ENCODE data around the gene IGFBP1. TPM values are rescaled to one million over a fixed set of nuclear protein-coding genes. Genes with fewer than 3 reads are reported as not detected.

The IGFBP1 gene
- total RNA-seq, 2 experiments from 2014 or later: not detected

DNA sequence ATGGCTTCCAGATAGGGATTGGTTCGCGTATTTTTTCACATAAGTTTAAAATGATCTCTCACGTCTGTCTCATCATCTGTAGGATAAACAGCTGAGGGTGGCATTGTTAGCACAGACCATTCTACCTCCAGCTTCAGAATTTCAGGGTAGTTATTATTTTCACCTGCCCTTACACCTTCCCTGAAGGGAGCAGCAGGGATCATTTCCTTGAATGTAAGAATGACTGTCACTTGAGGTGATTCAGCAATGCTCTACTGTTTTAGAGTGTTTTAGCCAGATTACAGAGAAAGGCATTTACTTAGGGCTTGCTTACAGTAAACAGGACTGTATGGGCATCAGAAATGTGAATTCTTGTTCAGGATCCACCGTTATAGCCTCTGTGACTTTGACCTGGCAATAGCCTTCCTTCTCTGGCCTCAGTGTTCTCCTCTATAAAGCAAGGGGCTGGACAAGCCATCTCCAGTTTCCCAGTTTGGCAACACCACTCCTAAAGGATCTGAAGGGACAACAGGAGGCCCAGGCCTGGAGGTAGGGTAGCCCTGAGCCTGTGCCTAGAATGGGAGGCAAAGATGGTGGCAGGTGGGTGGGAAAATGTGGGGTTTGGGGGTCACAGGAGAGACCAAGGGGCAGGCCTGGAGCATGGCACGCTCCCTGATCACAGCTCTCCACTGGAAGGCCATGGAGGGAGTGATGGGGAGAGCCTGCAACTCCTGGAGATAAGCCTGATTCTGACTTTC, 1.2 kb upstream of the IGFBP1 start:
- POLR2A ChIA-PET: no interaction called here
- ATAC-seq (ENCODE audit: low read depth) (no peak), DNase-seq (no peak)
- H3K4me3 Mint-ChIP-seq: no peak overlapping the region
- H3K4me1 Mint-ChIP-seq: peaks cover 2% of the 10 kb centered on the region
- peaks cover 55% of the 10 kb centered on the region for H3K27me3 Mint-ChIP-seq
- H3K9me3 Mint-ChIP-seq: no peaks in the 10 kb centered on the region
- H3K36me3 Mint-ChIP-seq: no peaks in the 10 kb centered on the region
- no peak overlapping the region for H3K27ac Mint-ChIP-seq

DNA sequence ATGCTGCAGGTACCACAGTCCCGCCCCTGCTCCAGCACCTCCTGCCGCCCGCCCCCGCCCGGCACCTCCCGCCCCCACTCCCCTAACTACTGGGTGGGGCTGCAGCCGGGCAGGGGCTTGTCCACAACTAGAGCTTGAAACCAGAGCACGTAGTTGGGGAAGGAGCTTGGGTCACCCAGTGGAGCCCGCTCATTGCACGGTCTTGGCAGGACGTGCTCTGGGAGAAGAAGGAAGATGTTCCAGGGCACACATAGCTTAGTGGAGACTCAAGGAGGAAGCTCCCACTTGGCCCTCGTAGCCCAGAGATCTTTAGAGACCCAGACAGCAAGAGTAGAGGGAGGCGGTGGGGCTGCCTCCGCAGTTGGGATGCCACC, 692 bp downstream of the IGFBP1 start:
- Mint-ChIP-seq H3K27ac (no peak overlapping the region), H3K4me1 (peaks cover 2% of the 10 kb centered on the region), H3K4me3 (no peak overlapping the region), H3K27me3 (peaks cover 55% of the 10 kb centered on the region), H3K9me3 (no peaks in the 10 kb centered on the region), H3K36me3 (no peaks in the 10 kb centered on the region)
- POLR2A ChIA-PET: no interaction called here
- DNase-seq (no peak), ATAC-seq (ENCODE audit: low read depth) (no peak)

- DNase-seq: no peak
- peaks cover 2% of the 10 kb centered on the region for H3K4me1 Mint-ChIP-seq
These were observed 1.2 kb downstream of the IGFBP1 start for GRCh38 chr7:45889367-45890067.

GRCh38 chr7:45890125-45890901, 2.0 kb downstream of the IGFBP1 start:
- POLR2A ChIA-PET: no interaction called here
- ATAC-seq (ENCODE audit: low read depth) (no peak), DNase-seq (no peak)
- Mint-ChIP-seq H3K4me3 (no peak overlapping the region), H3K4me1 (peaks cover 2% of the 10 kb centered on the region), H3K27ac (no peak overlapping the region), H3K9me3 (no peaks in the 10 kb centered on the region), H3K27me3 (peaks cover 59% of the 10 kb centered on the region), H3K36me3 (no peaks in the 10 kb centered on the region)

More at GRCh38 chr7:45889367-45890067, 1.2 kb downstream of the IGFBP1 start:
- POLR2A ChIA-PET: no interaction called here
- Mint-ChIP-seq H3K36me3 (no peaks in the 10 kb centered on the region), H3K27ac (no peak overlapping the region), H3K9me3 (no peaks in the 10 kb centered on the region), H3K27me3 (peaks cover 59% of the 10 kb centered on the region), H3K4me3 (no peak overlapping the region)
- ATAC-seq (ENCODE audit: low read depth): no peak

- POLR2A ChIA-PET: no interaction called here
- DNase-seq (no peak), ATAC-seq (ENCODE audit: low read depth) (no peak)
- Mint-ChIP-seq H3K4me3 (no peak overlapping the region), H3K9me3 (no peaks in the 10 kb centered on the region), H3K4me1 (peaks cover 2% of the 10 kb centered on the region), H3K36me3 (no peaks in the 10 kb centered on the region), H3K27me3 (peaks cover 57% of the 10 kb centered on the region), H3K27ac (no peak overlapping the region)
These were observed 2.7 kb downstream of the IGFBP1 start for GRCh38 chr7:45890902-45891461.

DNA sequence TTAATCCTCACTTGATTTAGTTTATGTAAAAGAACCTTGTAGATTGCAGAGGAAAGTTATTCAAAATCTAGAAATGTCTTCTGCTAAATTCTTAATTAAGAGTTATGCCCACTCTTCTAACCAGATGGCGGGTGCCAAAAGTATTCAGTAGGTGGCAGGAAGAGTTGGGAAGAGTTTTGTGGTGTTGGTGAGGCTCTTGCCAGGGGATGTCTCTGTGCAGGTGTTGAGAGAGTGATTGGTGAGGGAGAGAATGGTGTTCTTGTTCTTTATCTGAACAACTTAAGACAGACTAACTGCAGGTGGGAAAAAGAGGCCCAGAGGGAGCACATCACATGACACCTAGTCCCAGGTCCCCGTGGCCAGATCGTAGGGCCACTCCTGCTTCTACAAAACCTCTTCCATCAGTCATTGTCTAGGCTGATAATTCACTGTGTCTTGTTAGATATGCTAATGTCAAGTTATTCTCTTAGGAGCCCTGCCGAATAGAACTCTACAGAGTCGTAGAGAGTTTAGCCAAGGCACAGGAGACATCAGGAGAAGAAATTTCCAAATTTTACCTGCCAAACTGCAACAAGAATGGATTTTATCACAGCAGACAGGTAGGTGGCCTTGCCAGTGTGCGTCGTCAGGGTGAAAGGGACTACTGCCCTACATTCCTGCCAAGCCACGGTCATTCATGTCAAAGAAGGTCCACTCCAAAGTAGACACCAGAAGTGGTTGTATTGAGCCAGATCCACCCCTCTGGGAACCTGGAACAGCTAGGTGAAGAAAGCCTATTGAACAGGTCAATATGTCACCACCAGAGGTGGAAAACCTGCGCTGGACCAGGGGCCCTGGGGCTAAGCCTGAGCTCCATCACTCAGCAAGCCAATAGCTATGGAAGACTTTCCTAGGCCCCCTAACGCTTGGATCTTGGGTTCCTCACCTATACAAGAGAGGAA, 3.4 kb downstream of the IGFBP1 start:
- DNase-seq (no peak), ATAC-seq (ENCODE audit: low read depth) (no peak)
- POLR2A ChIA-PET: no interaction called here
- H3K4me1 Mint-ChIP-seq: peaks cover 2% of the 10 kb centered on the region
- H3K9me3 Mint-ChIP-seq: no peaks in the 10 kb centered on the region
- H3K36me3 Mint-ChIP-seq: no peaks in the 10 kb centered on the region
- H3K4me3 Mint-ChIP-seq: no peak overlapping the region
- no peak overlapping the region for H3K27ac Mint-ChIP-seq
- peaks cover 51% of the 10 kb centered on the region for H3K27me3 Mint-ChIP-seq

DNA sequence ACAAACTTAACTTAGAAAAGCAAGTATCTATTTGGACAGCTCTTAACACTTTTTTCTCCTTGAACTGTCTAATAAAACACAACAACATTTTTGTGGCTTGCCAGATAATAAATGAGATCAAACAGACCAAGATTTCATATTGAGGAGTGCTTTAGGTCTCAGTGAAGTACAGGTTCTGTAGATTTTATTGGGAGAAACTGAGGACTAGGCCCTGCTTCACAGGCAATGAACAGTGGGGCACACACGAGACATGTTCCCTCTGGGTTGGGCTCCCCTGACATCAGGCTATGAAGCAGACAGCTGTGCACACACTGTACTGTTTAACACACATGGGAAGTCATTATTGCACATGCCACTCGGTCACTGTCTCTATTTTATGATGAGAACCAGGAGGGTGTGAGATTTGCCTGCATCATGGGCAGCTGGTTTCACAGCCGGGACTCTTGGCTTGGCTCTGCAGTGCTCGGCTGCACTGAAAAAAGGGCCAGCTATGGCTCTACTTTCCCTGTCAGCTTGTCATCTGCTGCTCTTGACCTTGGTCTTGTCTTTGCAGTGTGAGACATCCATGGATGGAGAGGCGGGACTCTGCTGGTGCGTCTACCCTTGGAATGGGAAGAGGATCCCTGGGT, 4.2 kb downstream of the IGFBP1 start:
- no peaks in the 10 kb centered on the region for H3K9me3 Mint-ChIP-seq
- no peaks in the 10 kb centered on the region for H3K36me3 Mint-ChIP-seq
- no peak for DNase-seq
- POLR2A ChIA-PET: no interaction called here
- ATAC-seq (ENCODE audit: low read depth): no peak
- peaks cover 45% of the 10 kb centered on the region for H3K27me3 Mint-ChIP-seq
- peaks cover 2% of the 10 kb centered on the region for H3K4me1 Mint-ChIP-seq
- H3K27ac Mint-ChIP-seq: no peak overlapping the region
- no peak overlapping the region for H3K4me3 Mint-ChIP-seq

DNA sequence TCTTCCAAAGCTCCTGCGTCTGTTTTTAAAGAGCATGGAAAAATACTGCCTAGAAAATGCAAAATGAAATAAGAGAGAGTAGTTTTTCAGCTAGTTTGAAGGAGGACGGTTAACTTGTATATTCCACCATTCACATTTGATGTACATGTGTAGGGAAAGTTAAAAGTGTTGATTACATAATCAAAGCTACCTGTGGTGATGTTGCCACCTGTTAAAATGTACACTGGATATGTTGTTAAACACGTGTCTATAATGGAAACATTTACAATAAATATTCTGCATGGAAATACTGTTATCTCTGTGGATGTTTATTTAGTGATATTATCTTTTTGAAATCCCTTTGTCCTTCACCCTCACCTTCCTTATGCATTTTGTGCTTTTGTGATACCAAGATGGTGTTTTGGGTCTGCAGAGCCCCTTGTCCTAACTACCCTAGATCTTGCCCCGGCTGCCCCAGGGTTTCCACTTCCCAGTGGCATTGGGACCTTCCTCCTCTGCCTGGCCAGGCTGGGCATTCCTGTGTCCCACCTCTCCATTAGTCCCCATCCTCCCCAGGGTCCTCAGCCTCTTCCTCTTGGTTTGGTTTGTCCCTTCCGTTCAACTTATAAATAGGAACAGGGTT, 5.2 kb downstream of the IGFBP1 start:
- H3K4me1 Mint-ChIP-seq: peaks cover 2% of the 10 kb centered on the region
- no peak overlapping the region for H3K27ac Mint-ChIP-seq
- POLR2A ChIA-PET: no interaction called here
- no peak for ATAC-seq (ENCODE audit: low read depth)
- H3K36me3 Mint-ChIP-seq: no peaks in the 10 kb centered on the region
- DNase-seq: no peak
- H3K9me3 Mint-ChIP-seq: no peaks in the 10 kb centered on the region
- no peak overlapping the region for H3K4me3 Mint-ChIP-seq
- peaks cover 46% of the 10 kb centered on the region for H3K27me3 Mint-ChIP-seq

GRCh38 chr7:45893996-45894664, 5.8 kb downstream of the IGFBP1 start:
- ATAC-seq (ENCODE audit: low read depth) (no peak), DNase-seq (no peak)
- Mint-ChIP-seq H3K9me3 (no peaks in the 10 kb centered on the region), H3K4me1 (no peaks in the 10 kb centered on the region), H3K27me3 (peaks cover 44% of the 10 kb centered on the region), H3K36me3 (no peaks in the 10 kb centered on the region), H3K4me3 (no peak overlapping the region), H3K27ac (peak overlapping the region; percentile 15)
- POLR2A ChIA-PET: no interaction called here

- H3K36me3 Mint-ChIP-seq: no peaks in the 10 kb centered on the region
- ATAC-seq (ENCODE audit: low read depth): no peak
- no peak overlapping the region for H3K27ac Mint-ChIP-seq
- H3K4me1 Mint-ChIP-seq: no peaks in the 10 kb centered on the region
- H3K4me3 Mint-ChIP-seq: no peak overlapping the region
- no peaks in the 10 kb centered on the region for H3K9me3 Mint-ChIP-seq
- H3K27me3 Mint-ChIP-seq: peaks cover 39% of the 10 kb centered on the region
- no peak for DNase-seq
- POLR2A ChIA-PET: no interaction called here
These were observed 6.4 kb downstream of the IGFBP1 start for GRCh38 chr7:45894665-45895062.

- H3K4me1 Mint-ChIP-seq: no peaks in the 10 kb centered on the region
- POLR2A ChIA-PET: no interaction called here
- no peak overlapping the region for H3K4me3 Mint-ChIP-seq
- no peaks in the 10 kb centered on the region for H3K9me3 Mint-ChIP-seq
- H3K36me3 Mint-ChIP-seq: no peaks in the 10 kb centered on the region
- ATAC-seq (ENCODE audit: low read depth): no peak
- DNase-seq: no peak
- no peak overlapping the region for H3K27ac Mint-ChIP-seq
- H3K27me3 Mint-ChIP-seq: peaks cover 28% of the 10 kb centered on the region
These were observed 8.9 kb downstream of the IGFBP1 start for GRCh38 chr7:45897042-45897690.

Data from activated naive CD8-positive, alpha-beta T cell treated with anti-CD3 and anti-CD28 coated beads, Interleukin-2, amount 10 ng/mL, durations not matched to agents 7 days and 5 days (primary cell).